ENCODE data around the gene PSMD14.

DNA sequence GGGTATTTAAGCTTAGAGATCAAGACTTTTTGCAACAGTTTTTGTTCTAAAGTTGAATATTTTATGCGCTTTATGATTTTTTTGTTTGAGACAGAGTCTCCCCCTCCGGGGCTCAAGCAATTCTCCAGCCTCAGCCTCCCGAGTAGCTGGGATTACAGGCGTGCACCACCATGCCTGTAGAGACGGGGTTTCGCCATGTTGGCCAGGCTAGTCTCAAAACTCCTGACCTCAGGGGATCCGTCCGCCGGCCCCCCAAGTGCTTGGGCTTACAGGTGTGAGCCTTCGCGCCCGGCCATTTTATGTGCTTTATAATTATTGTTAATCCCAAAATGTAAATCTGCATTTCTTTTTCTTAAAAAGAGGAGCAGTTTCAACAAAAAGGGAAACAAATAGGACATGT is 136.9 kb downstream of the PSMD14 start:
- TF ChIP-seq GATA2 (IDR thresholded peaks at IDR 0.05; ENCODE audit: low read depth, low read length), result no peak
- no peak for TF ChIP-seq GATA3 (IDR thresholded peaks at IDR 0.05; ENCODE audit: low read depth, low read length)

Data from SH-SY5Y (cell line).